ENCODE results near the gene ATP6V0A4. TPM values are rescaled to one million over a fixed set of nuclear protein-coding genes. Genes with fewer than 3 reads are reported as not detected.

The ATP6V0A4 gene
- total RNA-seq, 4 donors from 2014 or later: not detected

- Histone ChIP-seq H3K27me3 (no peaks in the 10 kb centered on the region), H3K4me1 (no peaks in the 10 kb centered on the region), H3K4me3 (no peak overlapping the region), H3K9me3 (no peaks in the 10 kb centered on the region), H3K27ac (no peak overlapping the region), H3K36me3 (no peaks in the 10 kb centered on the region)
- TF ChIP-seq CTCF (IDR thresholded peaks at IDR 0.05) (no peak), POLR2A (IDR thresholded peaks at IDR 0.05) (no peak), EP300 (IDR thresholded peaks at IDR 0.05) (no peak)
- DNase-seq (ENCODE audit: low spot score in 2 of 2): no peak
- WGBS, 2 donors: 79 to 85% methylated on average over 10 of the region's 10 CpGs
Measured at GRCh38 chr7:138727336-138728099, 70.5 kb downstream of the ATP6V0A4 start.

- DNase-seq (ENCODE audit: low spot score in 2 of 2): no peak
- Histone ChIP-seq H3K4me3 (no peak overlapping the region), H3K27ac (no peak overlapping the region), H3K36me3 (no peaks in the 10 kb centered on the region), H3K4me1 (no peaks in the 10 kb centered on the region), H3K9me3 (no peaks in the 10 kb centered on the region), H3K27me3 (no peaks in the 10 kb centered on the region)
- WGBS, 2 donors: 81 to 86% methylated on average over 9 of the region's 9 CpGs
- no peak for TF ChIP-seq CTCF (IDR thresholded peaks at IDR 0.05)
- no peak for TF ChIP-seq POLR2A (IDR thresholded peaks at IDR 0.05)
- no peak for TF ChIP-seq EP300 (IDR thresholded peaks at IDR 0.05)
Measured at GRCh38 chr7:138726288-138726687, 71.7 kb downstream of the ATP6V0A4 start.

GRCh38 chr7:138720286-138720685 is 77.7 kb downstream of the ATP6V0A4 start:
- H3K9me3 ChIP-seq: no peaks in the 10 kb centered on the region
- DNase-seq (ENCODE audit: low spot score in 2 of 2): no peak
- H3K36me3 ChIP-seq: no peaks in the 10 kb centered on the region
- 74 to 84% methylated on average over 4 of the region's 4 CpGs for WGBS, 2 donors
- no peak overlapping the region for H3K4me3 ChIP-seq
- TF ChIP-seq POLR2A (IDR thresholded peaks at IDR 0.05) (no peak), CTCF (IDR thresholded peaks at IDR 0.05) (no peak), EP300 (IDR thresholded peaks at IDR 0.05) (no peak)
- H3K27ac ChIP-seq: no peak overlapping the region
- H3K27me3 ChIP-seq: no peaks in the 10 kb centered on the region
- no peaks in the 10 kb centered on the region for H3K4me1 ChIP-seq

GRCh38 chr7:138716889-138717288 is 81.1 kb downstream of the ATP6V0A4 start:
- Histone ChIP-seq H3K36me3 (no peaks in the 10 kb centered on the region), H3K9me3 (peaks cover 0 to 8% (median 0%) of the 10 kb centered on the region in 4 donors), H3K4me3 (no peak overlapping the region), H3K4me1 (no peaks in the 10 kb centered on the region), H3K27me3 (no peaks in the 10 kb centered on the region), H3K27ac (no peak overlapping the region)
- WGBS, 2 donors: 88 to 94% methylated on average over 7 of the region's 7 CpGs
- no peak for DNase-seq (ENCODE audit: low spot score in 2 of 2)
- no peak for TF ChIP-seq CTCF (IDR thresholded peaks at IDR 0.05)
- no peak for TF ChIP-seq EP300 (IDR thresholded peaks at IDR 0.05)
- TF ChIP-seq POLR2A (IDR thresholded peaks at IDR 0.05): no peak

GRCh38 chr7:138713191-138713590 is 84.8 kb downstream of the ATP6V0A4 start:
- no peak for DNase-seq (ENCODE audit: low spot score in 2 of 2)
- Histone ChIP-seq H3K36me3 (no peaks in the 10 kb centered on the region), H3K27ac (no peak overlapping the region), H3K27me3 (no peaks in the 10 kb centered on the region), H3K4me1 (no peaks in the 10 kb centered on the region), H3K4me3 (no peak overlapping the region), H3K9me3 (peaks cover 0 to 8% (median 0%) of the 10 kb centered on the region in 4 donors)
- WGBS, 2 donors: 84 to 91% methylated on average over 7 of the region's 7 CpGs
- no peak for TF ChIP-seq EP300 (IDR thresholded peaks at IDR 0.05)
- TF ChIP-seq POLR2A (IDR thresholded peaks at IDR 0.05): no peak
- TF ChIP-seq CTCF (IDR thresholded peaks at IDR 0.05): no peak

All from tibial nerve (tissue), 4 donors.